Vagina (tissue), 2 donors: ENCODE data around the gene TMEM163.

Experiments used
- POLR2AphosphoS5 ChIP-seq, 2 donors: sonication (generic); formaldehyde crosslinking; IDR thresholded peaks; one replicate each; pipeline ENCODE4 v1.9.0; 2017; ENCODE audit warnings: antibody characterized with exemption in 2 of 2, mild to moderate bottlenecking in 2 of 2, low read depth in 1 of 2; ENCODE audit not compliant: insufficient read depth in 1 of 2
- TF ChIP-seq, protein P1 (sequence below), 3 experiments: fragments of 450-650 bp in 2 of 3; fragments of 200-600 bp in 1 of 3; sonication (generic) in 1 of 3; IDR thresholded peaks; one replicate each; pipeline ENCODE4 v1.5.1; 2017 to 2019; ENCODE audit warnings: antibody characterized with exemption in 3 of 3, mild to moderate bottlenecking in 2 of 3, moderate library complexity in 2 of 3

DNA sequence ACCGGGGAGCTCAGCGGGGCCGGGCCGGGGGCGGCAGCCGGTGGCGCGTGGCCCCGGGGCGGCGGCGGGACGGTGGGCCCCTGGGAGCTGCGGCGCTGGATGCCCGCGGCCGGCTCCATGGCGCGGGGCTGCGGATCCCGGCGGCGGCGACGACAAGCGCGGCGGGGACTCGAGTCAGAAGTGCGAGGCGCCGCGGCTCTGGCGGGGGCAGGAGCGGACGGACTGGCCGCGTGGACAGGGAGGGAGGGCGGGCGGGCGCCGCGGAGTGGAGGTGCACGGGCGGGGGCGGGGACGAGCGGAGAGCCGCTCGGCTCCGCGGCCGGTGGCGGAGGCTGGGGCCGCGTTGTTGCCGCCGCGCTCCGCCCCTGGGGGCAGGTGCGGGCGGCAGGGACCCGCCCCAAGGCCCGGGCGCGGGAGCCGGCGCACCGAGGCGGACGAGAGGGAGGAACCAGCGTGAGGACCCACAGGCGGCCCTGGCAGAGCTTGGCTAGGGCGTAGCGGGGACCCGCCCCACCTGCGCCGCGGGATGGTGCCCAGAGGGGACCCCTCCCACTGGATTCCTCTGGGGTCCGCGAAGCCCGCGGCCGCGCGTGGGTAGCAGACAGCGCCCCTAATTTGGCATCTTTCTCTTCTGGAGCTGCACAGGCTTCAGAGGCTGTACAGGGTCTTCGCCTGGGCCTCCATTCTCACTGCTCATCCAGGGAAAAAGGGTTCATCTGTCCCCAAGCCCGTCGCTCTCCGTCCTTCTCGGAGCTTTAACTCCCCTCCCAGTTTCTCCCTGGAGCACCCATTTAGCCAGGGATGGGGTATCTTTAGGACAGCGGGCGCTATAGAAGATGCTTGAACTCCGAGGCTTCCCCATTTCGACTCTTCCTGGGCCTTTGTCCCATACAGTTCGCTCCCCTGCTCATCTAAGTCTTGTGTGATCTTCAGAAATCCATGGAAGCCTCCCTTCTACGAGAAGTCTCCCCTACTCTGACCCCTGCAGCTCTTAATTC, at the start of gene TMEM163:
- TF ChIP-seq, protein P1, sequence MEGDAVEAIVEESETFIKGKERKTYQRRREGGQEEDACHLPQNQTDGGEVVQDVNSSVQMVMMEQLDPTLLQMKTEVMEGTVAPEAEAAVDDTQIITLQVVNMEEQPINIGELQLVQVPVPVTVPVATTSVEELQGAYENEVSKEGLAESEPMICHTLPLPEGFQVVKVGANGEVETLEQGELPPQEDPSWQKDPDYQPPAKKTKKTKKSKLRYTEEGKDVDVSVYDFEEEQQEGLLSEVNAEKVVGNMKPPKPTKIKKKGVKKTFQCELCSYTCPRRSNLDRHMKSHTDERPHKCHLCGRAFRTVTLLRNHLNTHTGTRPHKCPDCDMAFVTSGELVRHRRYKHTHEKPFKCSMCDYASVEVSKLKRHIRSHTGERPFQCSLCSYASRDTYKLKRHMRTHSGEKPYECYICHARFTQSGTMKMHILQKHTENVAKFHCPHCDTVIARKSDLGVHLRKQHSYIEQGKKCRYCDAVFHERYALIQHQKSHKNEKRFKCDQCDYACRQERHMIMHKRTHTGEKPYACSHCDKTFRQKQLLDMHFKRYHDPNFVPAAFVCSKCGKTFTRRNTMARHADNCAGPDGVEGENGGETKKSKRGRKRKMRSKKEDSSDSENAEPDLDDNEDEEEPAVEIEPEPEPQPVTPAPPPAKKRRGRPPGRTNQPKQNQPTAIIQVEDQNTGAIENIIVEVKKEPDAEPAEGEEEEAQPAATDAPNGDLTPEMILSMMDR (IDR thresholded peaks at IDR 0.05): no peak
- no peak for TF ChIP-seq POLR2AphosphoS5 (IDR thresholded peaks at IDR 0.05; ENCODE audit: insufficient read depth in 1 of 2, low read depth in 1 of 2)
